Measurements from ENCODE around the gene PRELP.
"Not testable (repeated sequence)": the region's sequence is repeated elsewhere in the genome, so short reads cannot be mapped to it uniquely, and the experiment has no call there.

The PRELP gene

GRCh38 chr1:203508463-203509073, 33.0 kb downstream of the PRELP start:
- DNase-seq = no peak

GRCh38 chr1:203509135-203509534, 33.5 kb downstream of the PRELP start:
- DNase-seq = no peak

GRCh38 chr1:203511513-203511912, 35.9 kb downstream of the PRELP start:
- DNase-seq = no peak

- DNase-seq = no peak
These were observed 36.3 kb downstream of the PRELP start for GRCh38 chr1:203511930-203512329.

- no peak for DNase-seq
These were observed 36.9 kb downstream of the PRELP start for GRCh38 chr1:203512517-203512847.

GRCh38 chr1:203512848-203513584, 37.4 kb downstream of the PRELP start:
- peak; percentile 43 for DNase-seq

GRCh38 chr1:203513585-203514031, 38.0 kb downstream of the PRELP start:
- DNase-seq = no peak

- DNase-seq = no peak
These were observed 40.6 kb downstream of the PRELP start for GRCh38 chr1:203516184-203516583.

- no peak for DNase-seq
These were observed 41.3 kb downstream of the PRELP start for GRCh38 chr1:203516906-203517305.

- no peak for DNase-seq
These were observed 42.0 kb downstream of the PRELP start for GRCh38 chr1:203517426-203518110.

GRCh38 chr1:203518139-203518538, 42.5 kb downstream of the PRELP start:
- not testable (repeated sequence) for DNase-seq

- DNase-seq = no peak
These were observed 42.9 kb downstream of the PRELP start for GRCh38 chr1:203518541-203518940.

- DNase-seq = no peak
These were observed 43.6 kb downstream of the PRELP start for GRCh38 chr1:203519053-203519840.

- no peak for DNase-seq
These were observed 44.3 kb downstream of the PRELP start for GRCh38 chr1:203519896-203520295.

- DNase-seq = no peak
These were observed 44.7 kb downstream of the PRELP start for GRCh38 chr1:203520315-203520714.

GRCh38 chr1:203521074-203521794, 45.6 kb downstream of the PRELP start:
- DNase-seq = no peak

- DNase-seq = no peak
These were observed 46.2 kb downstream of the PRELP start for GRCh38 chr1:203521812-203522211.

- no peak for DNase-seq
These were observed 46.6 kb downstream of the PRELP start for GRCh38 chr1:203522237-203522636.

GRCh38 chr1:203523667-203524066, 48.1 kb downstream of the PRELP start:
- DNase-seq = no peak

- DNase-seq = no peak
These were observed 48.5 kb downstream of the PRELP start for GRCh38 chr1:203524152-203524551.

GRCh38 chr1:203524824-203525223, 49.2 kb downstream of the PRELP start:
- DNase-seq = no peak

GRCh38 chr1:203525685-203526084, 50.1 kb downstream of the PRELP start:
- DNase-seq = no peak

GRCh38 chr1:203526130-203526529, 50.5 kb downstream of the PRELP start:
- no peak for DNase-seq
